ENCODE measurements around the gene EHMT1. TPM values are rescaled to one million over a fixed set of nuclear protein-coding genes. Genes with fewer than 3 reads are reported as not detected.

EHMT1 gene
- polyA plus RNA-seq, 2 of the 4 experiments (the other 2 are of a cell fraction): 41.3 to 48.0 TPM

- FAIRE-seq: no peak
- H3K4me3 ChIP-seq: no peak overlapping the region
- WGBS (ENCODE audit: missing lambda C conversion rate): 91% methylated on average over 2 of the region's 2 CpGs
- H3K4me2 ChIP-seq: no peak overlapping the region
- ATAC-seq: no peak
- POLR2A ChIA-PET: no interaction called here
- H3K27ac ChIP-seq: no peak overlapping the region
- peaks cover 8% of the 10 kb centered on the region; the same call in 2 of the 3 replicates for H3K4me1 ChIP-seq
- TF ChIP-seq FOXS1 (CRISPR knock-in tag; IDR thresholded peaks at IDR 0.05) (no peak), RCOR1 (IDR thresholded peaks at IDR 0.05; ENCODE audit: low read depth, low read length) (no peak), MYC (IDR thresholded peaks at IDR 0.05; ENCODE audit: borderline replicate concordance, low read length) (no peak), MAX (IDR thresholded peaks at IDR 0.05) (no peak), NR3C1 (IDR thresholded peaks at IDR 0.05) (no peak), POLR2A (IDR thresholded peaks at IDR 0.05; ENCODE audit: low read length) (no peak), RNF2 (IDR thresholded peaks at IDR 0.05; ENCODE audit: borderline replicate concordance, low read depth) (no peak), REST (IDR thresholded peaks at IDR 0.05) (no peak), ESRRA (IDR thresholded peaks at IDR 0.05; ENCODE audit: borderline replicate concordance, low read length) (no peak), HES2 (IDR thresholded peaks at IDR 0.05) (no peak)
- TF ChIP-seq, protein P1, sequence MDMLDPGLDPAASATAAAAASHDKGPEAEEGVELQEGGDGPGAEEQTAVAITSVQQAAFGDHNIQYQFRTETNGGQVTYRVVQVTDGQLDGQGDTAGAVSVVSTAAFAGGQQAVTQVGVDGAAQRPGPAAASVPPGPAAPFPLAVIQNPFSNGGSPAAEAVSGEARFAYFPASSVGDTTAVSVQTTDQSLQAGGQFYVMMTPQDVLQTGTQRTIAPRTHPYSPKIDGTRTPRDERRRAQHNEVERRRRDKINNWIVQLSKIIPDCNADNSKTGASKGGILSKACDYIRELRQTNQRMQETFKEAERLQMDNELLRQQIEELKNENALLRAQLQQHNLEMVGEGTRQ (IDR thresholded peaks at IDR 0.05): no peak
- TF ChIP-seq, protein P2, sequence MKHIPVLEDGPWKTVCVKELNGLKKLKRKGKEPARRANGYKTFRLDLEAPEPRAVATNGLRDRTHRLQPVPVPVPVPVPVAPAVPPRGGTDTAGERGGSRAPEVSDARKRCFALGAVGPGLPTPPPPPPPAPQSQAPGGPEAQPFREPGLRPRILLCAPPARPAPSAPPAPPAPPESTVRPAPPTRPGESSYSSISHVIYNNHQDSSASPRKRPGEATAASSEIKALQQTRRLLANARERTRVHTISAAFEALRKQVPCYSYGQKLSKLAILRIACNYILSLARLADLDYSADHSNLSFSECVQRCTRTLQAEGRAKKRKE (CRISPR knock-in tag; IDR thresholded peaks at IDR 0.05; ENCODE audit: low read depth): no peak
- CTCF ChIA-PET: interaction anchor here (1.1 to 1.6 kb wide), 2 partner anchors 13 to 15 kb away, joined by 3 to 6 read pairs; no protein-coding TSS in a partner anchor
- H3K9me3 ChIP-seq: no peaks in the 10 kb centered on the region
- no peak for DNase-seq (ENCODE audit: low read depth in 1 of 2, low spot score in 1 of 2)
These were observed 40.0 kb downstream of the EHMT1 start for GRCh38 chr9:137658781-137659180.

DNA sequence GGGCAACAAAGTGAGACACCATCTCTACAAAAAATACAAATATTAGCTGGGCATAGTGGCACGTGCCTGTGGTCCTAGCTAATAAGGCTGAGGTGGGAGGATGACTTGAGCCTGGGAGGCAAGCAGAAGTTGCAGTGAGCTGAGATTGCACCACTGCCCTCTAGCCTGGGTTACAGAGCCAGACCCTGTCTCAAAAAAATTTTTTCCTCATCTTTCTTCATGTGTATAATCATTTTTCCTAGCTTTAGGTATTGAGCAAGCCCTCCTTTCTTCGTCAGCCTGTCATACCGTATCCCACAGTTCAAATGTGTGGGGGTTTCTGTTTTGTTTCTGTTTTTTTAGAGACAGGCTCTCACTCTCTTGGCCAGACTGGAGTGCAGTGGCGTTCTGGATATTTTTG lies 41.3 kb downstream of the EHMT1 start:
- ChIA-PET CTCF (interaction anchor here (1.1 kb wide), 1 partner anchor 13 kb away, joined by 4 read pairs; no protein-coding TSS in a partner anchor), POLR2A (no interaction called here)
- H3K4me3 ChIP-seq: no peak overlapping the region
- WGBS (ENCODE audit: missing lambda C conversion rate): 87% methylated on average over 4 of the region's 4 CpGs
- TF ChIP-seq HOXA7 (CRISPR knock-in tag; IDR thresholded peaks at IDR 0.05) (no peak), HDAC2 (IDR thresholded peaks at IDR 0.05) (no peak), RNF2 (IDR thresholded peaks at IDR 0.05; ENCODE audit: borderline replicate concordance, low read depth) (no peak), CHD2 (IDR thresholded peaks at IDR 0.05; ENCODE audit: low read length, partially characterized antibody) (no peak), RFX5 (IDR thresholded peaks at IDR 0.05) (no peak)
- ATAC-seq (no peak), DNase-seq (ENCODE audit: low read depth in 1 of 2, low spot score in 1 of 2) (no peak), FAIRE-seq (no peak)
- H3K27ac ChIP-seq: no peak overlapping the region
- no peaks in the 10 kb centered on the region for H3K9me3 ChIP-seq
- peaks cover 21% of the 10 kb centered on the region for H3K4me1 ChIP-seq
- no peak overlapping the region for H3K4me2 ChIP-seq

DNA sequence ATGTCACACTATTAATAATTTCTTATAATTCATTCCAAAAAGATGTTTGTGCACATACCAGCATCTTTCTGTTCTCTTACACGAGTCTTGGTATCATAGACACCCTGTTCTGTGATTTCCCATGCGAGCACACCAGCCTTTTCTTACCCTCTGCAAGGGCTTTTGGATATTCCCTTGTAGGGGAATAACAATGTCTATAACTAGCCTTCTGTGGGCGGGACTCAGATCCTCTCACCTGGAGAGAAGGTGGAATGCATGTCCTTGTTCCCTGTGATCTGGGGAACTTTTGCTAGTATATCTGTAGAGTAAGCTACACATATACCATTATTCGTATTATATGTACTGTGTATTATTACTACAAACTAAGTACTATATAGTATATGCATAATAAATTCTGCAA lies 44.8 kb downstream of the EHMT1 start:
- H3K27ac ChIP-seq: peak overlapping the region in 1 of 2 experiments; percentile 75; a peak in 1 of 6 replicates
- FAIRE-seq (no peak), DNase-seq (ENCODE audit: low read depth in 1 of 2, low spot score in 1 of 2) (no peak), ATAC-seq (no peak)
- H3K4me2 ChIP-seq: peak overlapping the region; percentile 66
- no peak overlapping the region for H3K4me3 ChIP-seq
- ChIA-PET POLR2A (no interaction called here), CTCF (interaction anchor here (1.1 to 1.2 kb wide), 2 partner anchors 9 to 19 kb away, joined by 4 to 5 read pairs; no protein-coding TSS in a partner anchor)
- H3K4me1 ChIP-seq: peaks cover 35% of the 10 kb centered on the region
- no peaks in the 10 kb centered on the region for H3K9me3 ChIP-seq
- no peak for TF ChIP-seq NR3C1 (IDR thresholded peaks at IDR 0.05)
- TF ChIP-seq JUNB (IDR thresholded peaks at IDR 0.05): no peak
- TF ChIP-seq ZSCAN20 (CRISPR knock-in tag; IDR thresholded peaks at IDR 0.05): no peak
- no peak for TF ChIP-seq MYC (IDR thresholded peaks at IDR 0.05; ENCODE audit: borderline replicate concordance, low read length)
- no peak for TF ChIP-seq KDM5A (IDR thresholded peaks at IDR 0.05)
- TF ChIP-seq REST (IDR thresholded peaks at IDR 0.05): no peak
- 84% methylated on average over 4 of the region's 4 CpGs for WGBS (ENCODE audit: missing lambda C conversion rate)

All from A549 (cell line).